Measurements from ENCODE around the gene PEX26.
A peak's percentile ranks its signal among the peaks of the same experiment; 100 is the strongest.
"Not testable (repeated sequence)": the region's sequence is repeated elsewhere in the genome, so short reads cannot be mapped to it uniquely, and the experiment has no call there.

PEX26 gene

DNA sequence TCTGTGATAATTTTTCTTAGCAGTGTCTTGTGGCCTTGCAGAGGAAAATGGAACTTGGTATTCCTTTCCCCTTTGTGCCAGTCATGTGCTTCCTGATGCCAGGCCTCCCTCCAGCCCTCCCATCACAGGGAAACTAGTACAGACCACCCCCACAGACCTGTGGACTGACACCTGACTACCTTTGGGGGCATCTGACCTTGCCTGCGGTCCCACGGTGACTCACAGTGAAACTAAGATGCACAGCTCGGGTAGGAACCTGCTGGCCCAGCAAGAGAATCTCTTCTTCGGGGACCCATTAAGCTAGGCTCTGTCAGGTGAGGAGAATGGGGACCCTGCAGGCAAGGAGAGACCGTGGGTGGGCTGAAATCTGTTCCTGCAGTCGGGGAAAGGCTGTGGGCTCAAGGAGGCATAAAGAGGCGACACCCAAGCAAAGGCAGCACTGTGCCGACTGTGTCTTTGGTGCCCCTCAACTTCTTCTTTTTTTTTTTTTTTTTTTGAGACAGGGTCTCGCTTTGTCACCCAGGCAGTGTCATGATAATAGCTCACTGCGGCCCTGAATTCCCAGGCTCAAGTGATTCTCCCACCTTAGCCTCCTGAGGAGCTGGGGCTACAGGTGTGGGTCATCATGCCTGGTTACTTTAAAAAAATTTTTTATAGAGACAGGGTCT, 20.8 kb upstream of the PEX26 start:
- DNase-seq: no peak

DNA sequence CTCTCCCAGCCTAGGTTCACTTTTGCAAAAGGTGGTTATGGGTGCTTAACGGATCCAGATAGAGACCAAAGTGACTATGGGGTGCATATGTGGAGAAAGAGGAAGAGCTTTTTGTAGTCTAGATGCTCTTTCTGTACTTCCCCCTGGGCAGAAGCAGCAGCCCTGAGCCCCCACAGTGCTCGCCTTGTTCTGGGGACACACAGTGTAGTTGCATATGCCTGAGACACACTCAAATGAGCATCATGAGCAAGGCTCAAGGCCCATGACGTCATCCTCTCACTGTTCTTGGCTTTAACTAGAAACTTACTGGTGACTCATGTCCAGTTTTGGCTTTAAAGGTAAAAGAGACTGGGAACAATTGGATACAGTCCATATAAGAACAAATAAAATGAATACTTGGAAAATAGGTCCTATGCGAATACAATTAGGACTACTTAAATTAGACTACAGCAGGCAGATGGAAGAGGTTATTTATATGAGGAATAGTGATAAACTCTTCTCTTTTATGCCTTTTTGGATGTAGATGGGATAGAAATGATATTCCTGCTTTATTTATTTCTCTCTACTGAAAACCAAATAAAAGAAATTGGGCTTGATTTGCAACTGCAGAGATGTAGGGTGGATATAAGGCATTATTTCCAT, 20.1 kb upstream of the PEX26 start:
- peak; percentile 13 for DNase-seq

- DNase-seq: no peak
Measured at GRCh38 chr22:18058371-18059093, 19.3 kb upstream of the PEX26 start.

DNA sequence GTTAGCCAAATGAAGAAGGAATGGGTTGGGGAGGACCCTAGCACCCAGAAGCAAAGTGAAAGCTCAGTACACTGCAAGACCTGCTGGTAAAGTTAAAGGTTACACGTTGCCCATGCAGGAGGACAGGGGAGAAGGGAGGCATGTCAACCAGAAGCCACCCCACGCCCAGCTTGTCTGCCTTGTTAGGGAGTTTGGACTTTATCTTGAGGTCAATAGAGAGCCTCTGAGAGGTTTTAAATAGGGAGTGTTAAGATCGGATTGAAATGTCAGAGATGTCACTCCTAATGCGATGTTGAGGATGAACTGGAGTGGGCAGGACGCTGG, 18.7 kb upstream of the PEX26 start:
- DNase-seq: no peak

DNA sequence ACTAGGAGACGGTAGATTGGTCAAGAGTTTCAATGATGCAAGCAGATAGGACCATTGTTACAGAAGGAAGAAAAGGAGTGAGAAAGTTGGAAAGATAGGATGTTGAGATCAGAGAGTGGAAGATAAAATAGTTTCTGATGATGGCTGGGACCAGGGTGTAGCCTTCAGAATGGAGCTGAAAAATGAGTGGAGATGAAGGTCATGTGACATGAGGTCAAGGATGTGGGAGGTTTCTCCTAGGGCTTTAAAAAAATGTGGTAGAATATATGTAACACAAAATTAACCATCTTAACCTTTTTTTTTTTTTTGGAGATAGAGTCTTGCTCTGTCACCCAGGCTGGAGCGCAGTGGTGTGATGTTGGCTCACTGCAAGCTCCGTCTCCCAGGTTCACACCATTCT, 18.3 kb upstream of the PEX26 start:
- no peak for DNase-seq

GRCh38 chr22:18059991-18060390, 17.8 kb upstream of the PEX26 start:
- DNase-seq: no peak

DNA sequence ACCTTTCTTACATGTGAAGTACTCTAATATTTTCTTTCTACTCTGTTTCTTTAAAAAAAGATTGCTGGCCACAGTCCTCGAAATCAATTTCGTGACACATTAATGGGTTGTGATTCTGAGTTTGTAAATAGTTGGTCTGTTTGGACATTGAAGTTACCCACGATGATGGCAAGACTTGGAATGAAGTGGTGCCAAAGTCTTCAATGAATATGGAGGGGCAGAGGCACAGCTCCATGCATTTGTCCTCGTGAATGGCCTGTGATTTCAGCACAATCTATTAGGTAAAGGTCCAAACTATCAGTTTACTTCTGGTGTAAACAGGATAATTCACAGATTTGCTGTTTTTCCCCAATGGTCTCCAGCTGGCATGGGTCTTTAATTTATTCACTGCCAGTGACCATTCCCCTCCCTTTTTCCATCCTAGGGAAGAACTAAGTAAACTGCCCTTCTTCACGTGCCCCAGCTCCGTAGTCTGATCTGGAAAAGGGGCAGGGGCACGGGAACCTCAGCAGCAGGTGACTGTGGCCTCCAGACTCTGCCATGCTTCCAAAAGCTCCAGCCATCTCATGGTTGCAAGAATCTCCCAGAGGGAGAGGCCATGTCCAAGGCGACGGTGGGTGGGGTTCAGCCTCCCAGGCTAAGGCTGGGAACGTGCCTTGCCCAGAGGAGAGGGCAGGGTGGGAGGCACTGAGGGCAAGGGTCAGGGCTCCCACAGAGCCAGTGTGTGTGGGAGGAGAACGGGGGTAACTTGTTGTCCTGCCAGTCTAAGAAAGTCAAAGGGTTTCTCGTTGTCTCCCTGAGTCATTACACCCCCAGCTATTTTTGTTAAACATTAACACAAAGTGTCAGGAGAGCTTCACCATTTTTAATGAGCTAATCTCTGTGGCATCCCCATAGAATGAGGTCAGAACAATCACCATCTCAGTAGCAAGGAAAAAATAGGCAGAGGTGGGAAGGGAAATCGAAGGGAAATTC, 16.9 kb upstream of the PEX26 start:
- DNase-seq: no peak

- DNase-seq: peak; percentile 18
Measured at GRCh38 chr22:18062421-18062820, 15.4 kb upstream of the PEX26 start.

GRCh38 chr22:18063306-18063705, 14.5 kb upstream of the PEX26 start:
- no peak for DNase-seq

- DNase-seq: not testable (repeated sequence)
Measured at GRCh38 chr22:18063715-18064114, 14.1 kb upstream of the PEX26 start.

GRCh38 chr22:18064636-18065035, 13.2 kb upstream of the PEX26 start:
- no peak for DNase-seq

DNA sequence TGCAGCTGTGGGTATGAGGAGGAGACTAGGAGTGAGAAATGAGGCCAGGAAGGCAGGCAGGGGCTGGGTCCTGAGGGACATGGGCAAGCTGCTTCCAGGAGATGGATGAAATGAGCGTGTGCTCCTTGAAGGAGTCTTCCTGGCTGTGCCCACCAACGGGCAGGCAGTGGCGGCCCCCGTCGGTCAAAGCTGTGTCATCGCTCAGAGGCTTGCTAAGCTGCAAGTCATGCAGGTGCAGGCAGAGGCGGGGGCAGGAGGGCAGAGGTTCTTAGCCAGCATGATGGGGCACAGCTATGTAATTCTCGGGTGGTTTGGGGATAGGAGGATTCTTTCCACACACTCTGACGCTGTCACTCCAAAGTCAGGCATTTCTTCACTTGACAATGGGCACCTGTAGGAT, 12.5 kb upstream of the PEX26 start:
- peak; percentile 28 for DNase-seq

GRCh38 chr22:18066181-18066859, 11.5 kb upstream of the PEX26 start:
- no peak for DNase-seq

GRCh38 chr22:18067121-18067520, 10.7 kb upstream of the PEX26 start:
- DNase-seq: no peak

- no peak for DNase-seq
Measured at GRCh38 chr22:18067548-18068341, 10.0 kb upstream of the PEX26 start.

- DNase-seq: no peak
Measured at GRCh38 chr22:18068381-18068988, 9.3 kb upstream of the PEX26 start.

DNA sequence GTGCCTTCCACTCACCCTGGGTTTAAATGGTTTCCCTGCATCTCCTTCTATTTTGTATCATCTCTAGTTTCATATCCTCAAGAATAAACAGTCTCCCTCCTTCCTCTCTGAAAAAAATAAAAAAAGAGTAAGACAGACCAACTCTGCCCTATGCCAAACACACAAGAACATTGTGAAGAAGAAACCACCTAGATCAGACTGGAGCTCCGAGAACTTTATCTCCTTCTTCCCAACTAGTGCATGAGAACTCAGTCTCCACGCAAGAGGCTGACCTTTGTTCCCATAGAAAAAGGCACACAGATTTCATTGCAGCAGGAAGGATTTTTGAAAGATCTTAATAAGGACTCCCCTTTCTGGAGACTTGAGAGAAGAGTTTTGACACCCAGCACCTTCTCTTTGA, 8.7 kb upstream of the PEX26 start:
- DNase-seq: no peak

GRCh38 chr22:18070041-18070440, 7.7 kb upstream of the PEX26 start:
- DNase-seq: no peak

GRCh38 chr22:18070556-18071306, 7.1 kb upstream of the PEX26 start:
- no peak for DNase-seq

GRCh38 chr22:18071307-18071967, 6.4 kb upstream of the PEX26 start:
- DNase-seq: not testable (repeated sequence)
